Measurements from ENCODE around the gene ZNF697.
A peak's percentile ranks its signal among the peaks of the same experiment; 100 is the strongest.

Gene ZNF697

GRCh38 chr1:119652587-119652986, 4.5 kb upstream of the ZNF697 start:
- Mint-ChIP-seq H3K9me3 (no peaks in the 10 kb centered on the region), H3K4me1 (peaks cover 4% of the 10 kb centered on the region), H3K27me3 (peaks cover 67% of the 10 kb centered on the region), H3K27ac (no peak overlapping the region), H3K4me3 (no peak overlapping the region), H3K36me3 (no peaks in the 10 kb centered on the region)
- no peak for ATAC-seq

GRCh38 chr1:119651641-119652040, 3.6 kb upstream of the ZNF697 start:
- peaks cover 77% of the 10 kb centered on the region for H3K27me3 Mint-ChIP-seq

DNA sequence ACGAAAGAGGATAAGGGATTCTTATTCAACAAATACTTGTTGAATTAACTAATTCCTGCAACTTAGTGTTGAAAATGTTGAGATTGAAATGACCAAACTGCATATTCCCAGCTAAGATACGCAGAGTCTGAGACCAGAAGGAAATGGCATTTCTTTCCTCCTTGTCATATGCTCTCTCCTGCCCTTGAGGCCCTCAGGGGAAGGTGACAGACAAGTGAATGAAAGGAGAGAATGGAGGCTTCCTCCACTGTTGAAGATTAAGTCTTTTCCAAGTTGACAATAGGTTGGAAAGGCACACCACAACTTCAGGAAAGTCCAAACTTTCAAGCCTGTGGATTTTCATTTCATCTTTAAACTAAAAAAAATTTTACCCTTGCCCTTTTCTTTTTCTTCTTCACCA, 3.1 kb upstream of the ZNF697 start:
- H3K27ac Mint-ChIP-seq, result no peak overlapping the region
- H3K9me3 Mint-ChIP-seq, result no peaks in the 10 kb centered on the region
- H3K36me3 Mint-ChIP-seq, result no peaks in the 10 kb centered on the region
- peaks cover 10% of the 10 kb centered on the region for H3K4me1 Mint-ChIP-seq
- H3K4me3 Mint-ChIP-seq, result no peak overlapping the region
- ATAC-seq, result no peak
- peaks cover 82% of the 10 kb centered on the region for H3K27me3 Mint-ChIP-seq

More at GRCh38 chr1:119651641-119652040, 3.6 kb upstream of the ZNF697 start:
- Mint-ChIP-seq H3K4me3 (no peak overlapping the region), H3K36me3 (no peaks in the 10 kb centered on the region), H3K4me1 (peaks cover 10% of the 10 kb centered on the region), H3K27ac (no peak overlapping the region), H3K9me3 (no peaks in the 10 kb centered on the region)
- ATAC-seq, result no peak

- H3K27ac Mint-ChIP-seq, result no peak overlapping the region
- H3K27me3 Mint-ChIP-seq, result peaks cover 75% of the 10 kb centered on the region
- no peaks in the 10 kb centered on the region for H3K9me3 Mint-ChIP-seq
These were observed 546 bp upstream of the ZNF697 start for GRCh38 chr1:119648620-119649004.

DNA sequence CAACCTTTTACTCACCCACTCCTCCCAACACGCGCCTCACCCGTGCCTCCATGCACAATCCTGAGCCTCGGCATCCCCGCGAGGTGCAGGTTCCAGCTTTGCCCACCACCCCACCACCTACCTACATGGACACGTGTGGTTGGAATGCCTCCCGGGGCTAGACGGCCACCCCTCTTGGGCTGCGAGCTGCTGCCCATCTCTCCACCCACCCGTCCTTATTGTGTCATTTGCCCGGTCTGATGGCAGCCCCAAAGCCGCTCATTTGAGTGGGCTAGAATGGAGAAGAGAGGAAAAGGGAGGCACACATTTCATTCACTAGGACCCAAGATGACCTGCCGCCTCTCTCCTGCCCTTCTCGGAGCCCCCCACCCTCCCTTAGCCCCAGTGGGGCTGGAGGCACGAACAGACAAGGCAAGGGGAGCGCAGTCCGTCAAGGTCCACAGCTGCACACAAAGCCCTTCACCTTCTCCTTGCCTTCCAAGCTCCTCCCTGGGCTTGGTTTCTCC, 785 bp downstream of the ZNF697 start:
- H3K36me3 Mint-ChIP-seq, result no peaks in the 10 kb centered on the region
- no peak for ATAC-seq
- H3K4me1 Mint-ChIP-seq, result peaks cover 10% of the 10 kb centered on the region
- H3K9me3 Mint-ChIP-seq, result no peaks in the 10 kb centered on the region
- H3K4me3 Mint-ChIP-seq, result peak overlapping the region; percentile 77
- H3K27me3 Mint-ChIP-seq, result peaks cover 71% of the 10 kb centered on the region
- peak overlapping the region; percentile 10 for H3K27ac Mint-ChIP-seq

More at GRCh38 chr1:119648620-119649004, 546 bp upstream of the ZNF697 start:
- ATAC-seq, result no peak
- H3K4me3 Mint-ChIP-seq, result peak overlapping the region; percentile 77
- H3K36me3 Mint-ChIP-seq, result no peaks in the 10 kb centered on the region
- peaks cover 10% of the 10 kb centered on the region for H3K4me1 Mint-ChIP-seq

DNA sequence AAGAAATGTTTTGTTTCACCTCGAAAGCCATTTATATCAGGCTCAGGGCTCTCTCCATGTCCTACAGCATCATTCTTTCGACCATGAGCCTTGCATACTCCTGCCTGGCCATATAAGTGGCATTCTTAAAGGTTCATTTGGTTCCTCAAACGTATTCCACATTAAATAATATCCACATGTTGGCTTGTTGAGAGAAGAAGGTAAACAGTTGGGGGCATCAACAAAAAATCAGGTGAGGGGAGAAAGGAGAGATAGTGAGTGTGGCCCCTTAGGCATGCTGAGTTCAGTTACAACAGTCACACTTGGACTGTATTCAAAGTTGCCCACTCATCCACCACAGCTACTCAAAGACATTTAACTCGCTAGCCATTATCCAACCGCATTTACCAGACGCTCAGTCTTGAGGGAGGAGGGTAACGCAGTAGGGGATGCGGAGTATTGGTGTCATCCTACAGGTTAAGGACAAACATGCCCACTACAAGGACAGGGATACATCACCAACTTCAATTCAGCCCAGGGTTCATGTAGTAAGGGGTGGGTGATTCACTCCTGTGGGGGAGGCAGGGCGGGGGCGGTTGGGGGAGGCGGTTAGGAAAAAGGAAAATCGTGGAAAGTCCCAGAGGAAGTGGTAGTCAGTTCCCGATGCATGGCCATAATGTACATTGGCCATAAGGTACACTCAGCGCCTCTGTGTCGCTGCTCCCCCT, 1.4 kb downstream of the ZNF697 start:
- peaks cover 65% of the 10 kb centered on the region for H3K27me3 Mint-ChIP-seq
- H3K4me1 Mint-ChIP-seq, result peaks cover 10% of the 10 kb centered on the region
- H3K9me3 Mint-ChIP-seq, result no peaks in the 10 kb centered on the region
- ATAC-seq, result no peak
- H3K4me3 Mint-ChIP-seq, result peak overlapping the region; percentile 77
- no peak overlapping the region for H3K27ac Mint-ChIP-seq
- H3K36me3 Mint-ChIP-seq, result no peaks in the 10 kb centered on the region

GRCh38 chr1:119639109-119639508, 9.0 kb downstream of the ZNF697 start:
- Mint-ChIP-seq H3K4me3 (no peak overlapping the region), H3K9me3 (no peaks in the 10 kb centered on the region), H3K4me1 (no peaks in the 10 kb centered on the region), H3K27me3 (peaks cover 15% of the 10 kb centered on the region), H3K36me3 (no peaks in the 10 kb centered on the region), H3K27ac (no peak overlapping the region)
- no peak for ATAC-seq

DNA sequence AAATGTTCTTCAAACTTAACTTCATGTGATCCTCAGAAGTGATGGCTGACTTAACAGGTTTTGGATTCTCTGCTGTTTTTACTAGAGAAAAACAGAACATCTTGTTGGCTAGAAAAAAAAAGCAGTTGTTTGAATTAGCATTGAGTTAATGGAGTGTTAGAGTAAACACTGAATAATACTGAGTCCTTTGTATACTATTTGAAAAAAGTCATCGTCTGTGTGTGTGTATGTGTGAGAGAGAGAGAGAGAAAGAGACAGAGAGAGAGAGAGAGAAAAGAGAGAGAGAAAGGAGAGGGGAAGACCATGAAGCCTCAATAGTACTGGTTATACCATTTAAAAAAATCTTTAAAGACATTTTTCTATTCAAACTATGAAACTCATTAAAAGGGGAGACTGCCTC, 10.4 kb downstream of the ZNF697 start:
- Mint-ChIP-seq H3K27ac (no peak overlapping the region), H3K4me3 (no peak overlapping the region), H3K36me3 (no peaks in the 10 kb centered on the region), H3K4me1 (no peaks in the 10 kb centered on the region), H3K9me3 (no peaks in the 10 kb centered on the region), H3K27me3 (peaks cover 15% of the 10 kb centered on the region)
- ATAC-seq, result no peak

- Mint-ChIP-seq H3K4me3 (no peak overlapping the region), H3K9me3 (no peaks in the 10 kb centered on the region), H3K27me3 (peaks cover 26% of the 10 kb centered on the region), H3K36me3 (no peaks in the 10 kb centered on the region), H3K27ac (no peak overlapping the region), H3K4me1 (no peaks in the 10 kb centered on the region)
- ATAC-seq, result no peak
These were observed 11.5 kb downstream of the ZNF697 start for GRCh38 chr1:119636491-119637089.

DNA sequence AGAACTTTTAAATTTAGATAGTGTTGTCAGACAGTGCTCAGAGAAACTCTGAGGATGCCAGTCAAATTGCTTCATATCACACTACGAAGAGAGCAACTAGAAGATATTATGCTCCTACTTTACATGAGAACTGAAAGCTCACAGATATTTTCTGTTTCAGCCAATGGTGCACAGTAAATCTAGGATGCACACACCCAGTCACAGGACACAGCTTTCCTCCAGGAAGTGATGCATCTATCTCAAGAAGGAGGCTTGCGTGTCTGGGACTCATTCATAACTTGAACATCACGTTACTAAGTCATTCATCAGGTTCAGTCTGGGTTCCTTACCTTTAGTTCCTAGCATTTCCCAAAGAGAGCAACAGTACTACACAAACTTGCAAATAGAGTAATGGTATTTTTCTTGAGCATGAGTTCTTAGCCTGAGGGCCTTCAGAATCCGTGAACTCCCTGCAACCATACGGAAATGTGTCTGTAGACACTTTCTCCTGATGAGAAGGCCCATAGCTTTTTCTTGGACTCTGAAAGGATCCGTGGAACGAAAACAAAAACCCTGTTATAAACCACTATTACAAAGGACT, 12.2 kb downstream of the ZNF697 start:
- Mint-ChIP-seq H3K36me3 (no peaks in the 10 kb centered on the region), H3K27me3 (peaks cover 33% of the 10 kb centered on the region)

DNA sequence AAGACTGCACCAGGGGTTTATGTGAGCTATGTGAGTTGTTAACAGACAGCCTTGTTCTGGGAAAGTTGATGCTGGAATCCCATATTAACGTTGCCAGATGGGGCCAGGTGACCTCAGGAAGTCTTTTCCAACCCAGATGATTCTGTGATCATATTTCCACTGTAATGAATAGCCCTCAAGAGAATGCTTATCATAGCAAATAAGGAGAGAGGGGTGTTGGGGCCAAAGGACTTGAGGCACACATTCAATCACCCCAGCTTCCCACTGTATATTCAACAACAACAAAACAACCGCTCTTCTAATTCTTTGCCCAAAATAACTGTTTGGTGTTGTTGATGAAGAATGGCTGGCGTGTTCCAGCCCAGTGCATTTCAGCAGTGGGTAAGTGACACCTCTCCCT, 14.1 kb downstream of the ZNF697 start:
- Mint-ChIP-seq H3K27ac (no peak overlapping the region), H3K36me3 (no peaks in the 10 kb centered on the region), H3K4me1 (no peaks in the 10 kb centered on the region), H3K9me3 (no peaks in the 10 kb centered on the region), H3K4me3 (no peak overlapping the region), H3K27me3 (peaks cover 45% of the 10 kb centered on the region)
- ATAC-seq, result no peak

More for the DNA sequence above, 12.2 kb downstream of the ZNF697 start:
- ATAC-seq, result no peak
- Mint-ChIP-seq H3K4me3 (no peak overlapping the region), H3K4me1 (no peaks in the 10 kb centered on the region), H3K9me3 (no peaks in the 10 kb centered on the region), H3K27ac (no peak overlapping the region)

- Mint-ChIP-seq H3K4me1 (no peaks in the 10 kb centered on the region), H3K36me3 (no peaks in the 10 kb centered on the region), H3K9me3 (no peaks in the 10 kb centered on the region), H3K27me3 (peaks cover 48% of the 10 kb centered on the region), H3K27ac (no peak overlapping the region), H3K4me3 (no peak overlapping the region)
- ATAC-seq, result no peak
These were observed 14.5 kb downstream of the ZNF697 start for GRCh38 chr1:119633575-119633974.

DNA sequence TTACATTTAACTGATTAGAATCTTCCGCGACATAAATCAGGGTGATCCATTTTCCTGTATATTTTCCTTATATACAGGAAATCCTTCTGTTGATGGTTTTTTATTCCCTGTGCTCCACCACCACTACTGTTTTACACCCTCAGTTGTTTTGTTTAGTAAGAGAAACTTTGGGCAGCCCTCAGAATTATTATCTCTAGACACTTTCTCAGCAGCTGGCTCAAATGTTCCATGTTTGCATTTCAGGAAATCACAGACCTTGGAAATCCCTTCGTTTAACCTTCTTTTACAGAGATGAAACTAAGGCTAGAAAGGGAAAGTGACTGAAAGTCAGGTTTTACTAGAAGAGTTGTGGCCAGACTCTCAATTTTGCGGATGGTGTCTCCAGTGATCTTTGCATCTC, 15.2 kb downstream of the ZNF697 start:
- no peak overlapping the region for H3K4me3 Mint-ChIP-seq
- peaks cover 55% of the 10 kb centered on the region for H3K27me3 Mint-ChIP-seq
- H3K9me3 Mint-ChIP-seq, result no peaks in the 10 kb centered on the region
- no peaks in the 10 kb centered on the region for H3K36me3 Mint-ChIP-seq
- H3K4me1 Mint-ChIP-seq, result no peaks in the 10 kb centered on the region
- H3K27ac Mint-ChIP-seq, result no peak overlapping the region
- ATAC-seq, result no peak

- Mint-ChIP-seq H3K27ac (no peak overlapping the region), H3K27me3 (peaks cover 55% of the 10 kb centered on the region), H3K9me3 (no peaks in the 10 kb centered on the region), H3K36me3 (no peaks in the 10 kb centered on the region), H3K4me3 (no peak overlapping the region), H3K4me1 (no peaks in the 10 kb centered on the region)
- no peak for ATAC-seq
These were observed 16.0 kb downstream of the ZNF697 start for GRCh38 chr1:119632103-119632490.

DNA sequence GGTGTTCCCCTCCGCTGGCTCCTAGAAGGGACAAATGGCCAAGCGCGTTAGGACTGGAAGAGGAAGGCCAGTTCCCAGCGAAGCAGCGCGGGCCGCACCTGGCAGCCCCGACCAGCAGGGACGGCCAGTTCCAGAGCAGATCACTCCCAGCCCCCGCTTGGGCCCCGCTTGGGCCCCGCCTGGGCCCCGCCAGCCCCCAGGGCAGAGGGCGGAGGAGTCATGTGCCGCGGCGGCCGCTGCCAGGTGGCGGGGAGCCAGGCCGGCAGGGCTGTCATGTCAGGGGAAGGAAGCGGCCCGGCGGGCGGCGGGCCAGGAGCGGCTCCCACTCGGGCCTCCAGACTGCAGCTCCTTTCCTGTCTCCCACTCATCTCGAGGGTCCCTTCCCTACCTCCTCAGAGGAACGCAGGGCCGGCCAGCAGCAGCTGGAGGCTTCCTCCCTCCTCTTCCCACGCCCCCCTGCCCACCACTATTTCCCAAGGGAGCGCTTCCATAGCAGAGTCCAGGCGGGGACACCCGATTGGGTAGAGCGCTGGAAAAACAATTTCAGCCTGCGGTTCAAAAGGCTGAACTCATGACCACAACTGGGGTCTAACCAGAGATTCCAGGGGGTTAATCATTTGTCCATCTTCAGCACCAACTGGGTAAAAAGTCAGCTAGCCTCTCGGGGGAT, 16.5 kb downstream of the ZNF697 start:
- no peaks in the 10 kb centered on the region for H3K4me1 Mint-ChIP-seq
- peaks cover 55% of the 10 kb centered on the region for H3K27me3 Mint-ChIP-seq
- peak; percentile 28 for ATAC-seq
- no peak overlapping the region for H3K27ac Mint-ChIP-seq
- no peaks in the 10 kb centered on the region for H3K36me3 Mint-ChIP-seq
- H3K9me3 Mint-ChIP-seq, result no peaks in the 10 kb centered on the region
- no peak overlapping the region for H3K4me3 Mint-ChIP-seq

Data from stimulated activated memory B cell treated with anti-CD40 and anti-IgM and Interleukin-4, amounts not matched to agents 10 μg/mL and 1 μg/mL and 100 μg/mL, for 72 hours (primary cell).